KMS-11 (cell line): Measurements from ENCODE around the gene ZNF765.
"Not testable (repeated sequence)": the region's sequence is repeated elsewhere in the genome, so short reads cannot be mapped to it uniquely, and the experiment has no call there.

Experiments used
- H2AFZ ChIP-seq: fragments of 200-600 bp; sonication (generic); 2 replicates; pipeline ENCODE4 v1.6.1; 2016; ENCODE audit warnings: antibody characterized with exemption, mixed run types, low read depth
- H3K27ac ChIP-seq: fragments of 200-600 bp; sonication (generic); 2 replicates; pipeline ENCODE4 v1.6.1; 2016; ENCODE audit warnings: mild to moderate bottlenecking, mixed run types
- H3K27me3 ChIP-seq: fragments of 200-600 bp; sonication (generic); 2 replicates; pipeline ENCODE4 v1.6.1; 2017; ENCODE audit warnings: mild to moderate bottlenecking, low read depth, mixed run types, moderate library complexity; ENCODE audit not compliant: insufficient read depth
- H3K36me3 ChIP-seq: fragments of 200-600 bp; sonication (generic); 2 replicates; pipeline ENCODE4 v1.6.1; 2017; ENCODE audit warnings: mild to moderate bottlenecking, mixed run types; ENCODE audit not compliant: insufficient read depth
- H3K4me1 ChIP-seq: fragments of 200-600 bp; sonication (generic); 2 replicates; pipeline ENCODE4 v1.6.1; 2016; ENCODE audit warnings: mild to moderate bottlenecking, low read depth, mixed run types; ENCODE audit not compliant: poor library complexity, severe bottlenecking
- H3K4me2 ChIP-seq: fragments of 200-600 bp; sonication (generic); 2 replicates; pipeline ENCODE4 v1.7.0; 2016; ENCODE audit warnings: mild to moderate bottlenecking, mixed run types
- H3K4me3 ChIP-seq: fragments of 200-600 bp; sonication (generic); IDR thresholded peaks from 2 replicates; pipeline ENCODE4 v1.6.1; 2017; ENCODE audit warnings: low read depth, low read length, mixed read lengths; ENCODE audit not compliant: insufficient read depth
- H3K79me2 ChIP-seq: fragments of 200-600 bp; sonication (generic); 2 replicates; pipeline ENCODE4 v1.6.1; 2016; ENCODE audit warnings: low read depth, mixed run types; ENCODE audit not compliant: insufficient read depth
- H3K9ac ChIP-seq: fragments of 200-600 bp; sonication (generic); 2 replicates; pipeline ENCODE4 v1.6.1; 2016; ENCODE audit warnings: mild to moderate bottlenecking, mixed run types
- H4K20me1 ChIP-seq: fragments of 200-600 bp; sonication (generic); 2 replicates; pipeline ENCODE4 v1.6.1; 2016; ENCODE audit warnings: mild to moderate bottlenecking, mixed run types; ENCODE audit not compliant: insufficient read depth
- TF ChIP-seq, protein P1 (sequence below): fragments of 200-600 bp; sonication (generic); conservative IDR thresholded peaks from 2 replicates; pipeline ENCODE4 v1.6.1; 2017; ENCODE audit warnings: low read depth, mild to moderate bottlenecking, antibody characterized with exemption, low read length, moderate library complexity, mixed read lengths

ZNF765 gene

DNA sequence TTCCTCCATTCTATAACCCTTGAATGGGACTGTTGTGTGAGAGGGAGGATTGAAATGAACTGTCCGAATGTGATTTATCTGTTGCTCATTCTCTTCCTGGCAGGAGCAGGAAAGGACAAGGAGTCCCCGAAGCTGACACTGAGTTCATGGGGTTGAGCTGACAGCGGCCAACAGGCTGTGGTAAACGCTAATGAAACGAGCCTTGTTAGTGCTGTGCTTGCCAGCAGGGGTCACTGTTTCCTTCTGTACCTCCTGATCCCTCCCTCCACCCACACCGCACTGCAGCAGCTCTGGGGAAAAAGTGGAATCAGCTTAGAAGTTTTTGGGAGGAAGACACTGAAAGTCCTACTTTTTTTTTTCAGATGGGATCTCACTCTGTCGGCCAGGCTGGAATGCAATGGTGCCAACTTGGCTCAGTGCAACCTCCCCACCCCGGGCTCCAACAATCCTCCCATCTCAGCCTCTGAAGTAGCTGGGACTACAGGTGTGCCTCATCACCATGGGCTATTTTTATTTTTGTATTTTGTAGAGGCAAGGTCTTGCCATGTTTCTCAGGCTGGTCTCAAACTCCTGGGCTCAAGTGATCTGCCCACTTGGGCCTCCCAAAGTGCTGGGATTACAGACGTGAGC, 30.1 kb downstream of the ZNF765 start:
- no peak overlapping the region for H3K4me3 ChIP-seq
- no peak overlapping the region for H3K9ac ChIP-seq
- H2AFZ ChIP-seq: no peak overlapping the region
- TF ChIP-seq, protein P1, sequence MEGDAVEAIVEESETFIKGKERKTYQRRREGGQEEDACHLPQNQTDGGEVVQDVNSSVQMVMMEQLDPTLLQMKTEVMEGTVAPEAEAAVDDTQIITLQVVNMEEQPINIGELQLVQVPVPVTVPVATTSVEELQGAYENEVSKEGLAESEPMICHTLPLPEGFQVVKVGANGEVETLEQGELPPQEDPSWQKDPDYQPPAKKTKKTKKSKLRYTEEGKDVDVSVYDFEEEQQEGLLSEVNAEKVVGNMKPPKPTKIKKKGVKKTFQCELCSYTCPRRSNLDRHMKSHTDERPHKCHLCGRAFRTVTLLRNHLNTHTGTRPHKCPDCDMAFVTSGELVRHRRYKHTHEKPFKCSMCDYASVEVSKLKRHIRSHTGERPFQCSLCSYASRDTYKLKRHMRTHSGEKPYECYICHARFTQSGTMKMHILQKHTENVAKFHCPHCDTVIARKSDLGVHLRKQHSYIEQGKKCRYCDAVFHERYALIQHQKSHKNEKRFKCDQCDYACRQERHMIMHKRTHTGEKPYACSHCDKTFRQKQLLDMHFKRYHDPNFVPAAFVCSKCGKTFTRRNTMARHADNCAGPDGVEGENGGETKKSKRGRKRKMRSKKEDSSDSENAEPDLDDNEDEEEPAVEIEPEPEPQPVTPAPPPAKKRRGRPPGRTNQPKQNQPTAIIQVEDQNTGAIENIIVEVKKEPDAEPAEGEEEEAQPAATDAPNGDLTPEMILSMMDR: peak; percentile 23; the same call in 1 of the 2 replicates
- H3K79me2 ChIP-seq: no peaks in the 10 kb centered on the region
- H3K4me1 ChIP-seq: no peaks in the 10 kb centered on the region
- H3K4me2 ChIP-seq: no peak overlapping the region
- H4K20me1 ChIP-seq: no peaks in the 10 kb centered on the region
- no peak overlapping the region for H3K27ac ChIP-seq
- H3K36me3 ChIP-seq: no peaks in the 10 kb centered on the region
- no peaks in the 10 kb centered on the region for H3K27me3 ChIP-seq

DNA sequence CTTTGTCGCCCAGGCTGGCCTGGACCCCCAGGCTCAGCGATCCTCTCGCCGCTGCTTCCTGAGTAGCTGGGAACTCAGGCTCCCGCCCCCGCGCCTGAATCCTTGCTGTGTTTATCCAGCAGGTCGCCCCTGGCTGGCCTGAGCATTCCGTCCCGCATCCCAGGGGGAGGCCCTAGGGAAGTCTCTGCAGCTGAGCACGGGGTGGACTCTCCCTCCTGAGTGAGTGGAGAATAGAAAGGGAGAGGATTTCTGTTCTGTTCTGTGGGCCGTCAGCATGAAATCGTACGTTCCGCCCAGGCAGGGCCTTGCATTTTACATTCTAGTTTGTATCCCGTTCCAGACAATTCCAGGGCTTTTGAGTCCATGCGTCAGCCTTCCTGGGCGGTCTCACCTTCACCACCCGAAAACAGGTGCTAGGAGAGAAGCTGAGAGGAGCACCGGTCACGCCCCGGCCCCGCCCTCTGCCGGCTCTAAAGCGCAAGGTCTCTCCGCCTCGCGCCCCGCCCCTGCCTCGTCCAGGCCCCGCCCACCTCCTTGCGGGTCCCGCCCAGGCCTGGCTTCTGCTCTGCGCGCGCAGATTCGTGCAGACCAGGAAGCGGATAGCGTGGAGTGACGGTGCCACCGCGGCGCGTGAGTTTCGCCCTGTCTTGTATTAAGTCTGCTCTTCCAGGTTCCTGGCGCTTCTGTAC, 36.6 kb downstream of the ZNF765 start, which contains the start of gene ZNF761:
Gene ZNF761, plus strand, starts transcription at position 586 of the 689 bp plus-strand sequence. CDS start 15,285 bp downstream, outside the sequence.
- peak within 1 kb of the TSS; percentile 57; the same call in 1 of the 2 replicates for H2AFZ ChIP-seq
- no peaks in the 10 kb centered on the region for H3K79me2 ChIP-seq
- TF ChIP-seq, protein P1: peak; percentile 30; the same call in 1 of the 2 replicates
- no peaks in the 10 kb centered on the region for H3K36me3 ChIP-seq
- H3K4me3 ChIP-seq: no peak within 1 kb of the TSS
- H3K27ac ChIP-seq: peak within 1 kb of the TSS; percentile 32; the same call in 1 of the 2 replicates
- no peak within 1 kb of the TSS for H3K4me2 ChIP-seq
- peak within 1 kb of the TSS; percentile 63 for H3K9ac ChIP-seq
- H3K4me1 ChIP-seq: no peaks in the 10 kb centered on the region
- no peaks in the 10 kb centered on the region for H4K20me1 ChIP-seq
- no peaks in the 10 kb centered on the region for H3K27me3 ChIP-seq

DNA sequence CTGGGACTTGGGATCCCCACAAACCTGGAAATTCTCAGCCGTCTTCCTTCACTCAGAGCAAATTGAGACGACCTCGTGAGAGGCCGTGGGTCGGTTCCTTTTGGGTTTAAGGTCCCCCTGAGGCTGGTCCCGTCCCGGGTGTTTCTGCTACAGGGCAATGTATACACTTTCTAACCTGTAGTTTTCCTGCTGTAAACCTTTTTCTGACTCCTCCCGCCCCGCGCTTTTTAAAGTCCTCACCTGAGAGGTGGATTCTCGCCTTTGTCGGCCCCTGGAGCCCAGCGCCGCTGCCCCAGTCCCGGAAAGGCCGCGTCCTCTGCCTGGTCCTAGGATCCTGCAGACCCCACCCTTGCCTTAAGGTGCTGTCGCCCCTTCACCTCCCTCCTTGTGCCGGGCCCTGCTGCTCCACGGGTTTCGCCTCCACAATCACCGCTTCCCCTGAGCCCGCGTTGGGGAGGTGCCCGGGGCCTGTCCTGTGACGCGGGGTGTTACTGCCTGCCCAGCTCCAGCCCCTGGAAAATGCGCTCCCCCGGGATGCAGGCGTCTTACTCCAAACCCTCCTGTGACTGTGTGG, 37.2 kb downstream of the ZNF765 start:
- Histone ChIP-seq H4K20me1 (no peaks in the 10 kb centered on the region), H3K36me3 (no peaks in the 10 kb centered on the region), H3K79me2 (no peaks in the 10 kb centered on the region), H3K4me1 (no peaks in the 10 kb centered on the region), H3K4me2 (no peak overlapping the region), H2AFZ (peak overlapping the region; percentile 57; the same call in 1 of the 2 replicates), H3K4me3 (no peak overlapping the region), H3K9ac (peak overlapping the region; percentile 63), H3K27ac (peak overlapping the region; percentile 32; the same call in 1 of the 2 replicates), H3K27me3 (no peaks in the 10 kb centered on the region)
- TF ChIP-seq, protein P1: no peak

DNA sequence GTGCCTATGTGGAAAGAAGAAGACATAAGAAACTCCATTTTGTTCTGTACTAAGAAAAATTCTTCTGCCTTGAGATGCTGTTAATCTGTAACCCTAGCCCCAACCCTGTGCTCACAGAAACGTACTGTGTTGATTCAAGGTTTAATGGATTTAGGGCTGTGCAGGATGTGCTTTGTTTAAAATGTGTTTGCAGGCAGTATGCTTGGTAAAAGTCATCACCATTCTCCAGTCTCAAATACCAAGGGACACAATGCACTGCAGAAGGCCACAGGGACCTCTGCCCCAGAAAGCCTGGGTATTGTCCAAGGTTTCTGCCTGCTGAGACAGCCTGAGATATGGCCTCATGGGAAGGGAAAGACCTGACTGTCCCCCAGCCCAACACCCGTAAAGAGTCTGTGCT, 48.9 kb downstream of the ZNF765 start:
- not testable (repeated sequence) for H3K9ac ChIP-seq, H3K4me1 ChIP-seq, H3K27ac ChIP-seq, H3K79me2 ChIP-seq, H4K20me1 ChIP-seq, H3K36me3 ChIP-seq, H2AFZ ChIP-seq, H3K4me3 ChIP-seq, H3K27me3 ChIP-seq, H3K4me2 ChIP-seq

DNA sequence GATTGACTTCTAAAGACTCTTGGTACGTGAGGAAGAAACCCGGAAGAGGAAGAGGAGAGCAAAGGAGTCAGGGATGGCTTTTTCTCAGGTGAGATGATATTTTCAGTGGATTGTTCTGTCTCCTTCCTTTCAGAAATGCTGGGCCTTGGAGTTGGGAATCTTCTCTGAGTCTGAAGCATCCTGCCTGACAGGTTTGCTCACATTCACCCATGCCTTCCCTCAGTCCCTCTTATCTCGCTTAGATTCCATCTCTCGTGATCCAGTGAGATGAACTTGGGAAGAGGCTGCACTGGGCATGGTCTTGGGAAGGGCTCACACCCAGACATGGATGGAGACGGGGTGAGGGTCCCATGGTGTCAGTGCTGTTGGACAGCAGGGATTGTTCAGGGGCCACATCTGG, 52.2 kb downstream of the ZNF765 start:
- H4K20me1 ChIP-seq, H3K4me3 ChIP-seq, H3K4me2 ChIP-seq, H3K27ac ChIP-seq, H3K36me3 ChIP-seq, H3K9ac ChIP-seq, H3K27me3 ChIP-seq, H2AFZ ChIP-seq, H3K4me1 ChIP-seq, H3K79me2 ChIP-seq: not testable (repeated sequence)
